Kidney glomerular epithelial cell (primary cell): ENCODE results near the gene CD7.

ENCODE experiments used
- DNase-seq: peaks from one replicate; lab custom pipeline; 2025; lab: John Stamatoyannopoulos, UW

The CD7 gene

GRCh38 chr17:82277851-82278250 lies 39.6 kb downstream of the CD7 start:
- no peak for DNase-seq

GRCh38 chr17:82276938-82277337 lies 40.5 kb downstream of the CD7 start:
- DNase-seq = no peak

- DNase-seq = no peak
Observed at GRCh38 chr17:82275326-82275725, 42.1 kb downstream of the CD7 start.

GRCh38 chr17:82274134-82275020 lies 43.0 kb downstream of the CD7 start:
- no peak for DNase-seq

- peak; percentile 60 for DNase-seq
Observed at GRCh38 chr17:82273327-82274133, 43.9 kb downstream of the CD7 start, which contains the start of gene CSNK1D. Gene CSNK1D, minus strand, starts transcription at chr17:82273700. Its CDS starts 319 bp downstream, at chr17:82273381.

- no peak for DNase-seq
Observed at GRCh38 chr17:82272495-82273326, 44.7 kb downstream of the CD7 start.

GRCh38 chr17:82271401-82271800 lies 46.0 kb downstream of the CD7 start:
- DNase-seq = no peak

GRCh38 chr17:82270651-82271050 lies 46.8 kb downstream of the CD7 start:
- no peak for DNase-seq

- DNase-seq = no peak
Observed at GRCh38 chr17:82269882-82270500, 47.4 kb downstream of the CD7 start.

GRCh38 chr17:82269138-82269881 lies 48.1 kb downstream of the CD7 start:
- no peak for DNase-seq

GRCh38 chr17:82267575-82268379 lies 49.6 kb downstream of the CD7 start:
- peak; percentile 84 for DNase-seq

GRCh38 chr17:82266142-82266541 lies 51.3 kb downstream of the CD7 start:
- DNase-seq = no peak
